GM19328 (cell line): ENCODE data around the gene NUDCD2.
"Not testable (repeated sequence)": the region's sequence is repeated elsewhere in the genome, so short reads cannot be mapped to it uniquely, and the experiment has no call there.

Experiments
- ATAC-seq: cut with Tn5 transposase; IDR thresholded peaks from one replicate; pipeline ENCODE4 v1.9.1; 2021; ENCODE audit warnings: mild to moderate bottlenecking, moderate library complexity; ENCODE audit not compliant: unreplicated experiment

NUDCD2 gene

DNA sequence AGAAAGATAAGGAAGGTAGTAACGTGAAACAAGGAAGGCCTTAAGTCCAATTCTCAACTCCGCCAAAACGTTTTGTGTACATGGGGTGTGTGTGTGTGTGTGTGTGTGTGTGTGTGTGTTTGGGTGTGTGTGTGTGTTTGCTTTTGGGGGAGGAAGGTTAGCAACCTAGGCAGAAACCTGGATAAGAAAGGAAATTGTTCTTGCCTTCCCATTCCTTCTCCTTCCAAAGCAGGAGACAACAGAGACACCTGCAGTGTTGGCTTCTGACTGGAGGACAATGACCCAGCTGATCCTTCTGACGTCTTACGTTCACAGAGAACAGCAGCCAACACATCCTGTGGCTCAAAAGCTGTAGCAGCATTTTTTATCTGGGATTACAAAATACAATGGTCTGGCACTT lies 26.6 kb downstream of the NUDCD2 start:
- ATAC-seq: no peak

DNA sequence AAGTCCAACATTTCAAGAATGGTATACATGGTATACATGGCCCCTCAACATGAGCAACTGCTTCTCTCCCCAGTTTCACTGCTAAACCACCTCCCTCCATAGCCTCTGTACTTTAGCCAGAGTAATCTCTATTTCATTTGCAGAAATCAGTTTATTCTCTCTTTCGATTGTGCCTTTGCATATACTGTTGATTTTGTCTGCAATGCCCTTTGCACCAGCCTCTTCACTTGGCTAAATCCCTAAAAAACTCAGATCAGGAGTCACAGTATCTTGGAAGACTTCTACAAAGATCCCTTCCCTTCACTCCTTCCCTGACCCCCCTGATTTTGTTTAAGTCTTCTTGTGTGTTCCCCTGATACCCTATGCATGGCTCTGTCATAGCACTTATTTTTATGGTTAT lies 27.4 kb downstream of the NUDCD2 start:
- ATAC-seq: no peak

DNA sequence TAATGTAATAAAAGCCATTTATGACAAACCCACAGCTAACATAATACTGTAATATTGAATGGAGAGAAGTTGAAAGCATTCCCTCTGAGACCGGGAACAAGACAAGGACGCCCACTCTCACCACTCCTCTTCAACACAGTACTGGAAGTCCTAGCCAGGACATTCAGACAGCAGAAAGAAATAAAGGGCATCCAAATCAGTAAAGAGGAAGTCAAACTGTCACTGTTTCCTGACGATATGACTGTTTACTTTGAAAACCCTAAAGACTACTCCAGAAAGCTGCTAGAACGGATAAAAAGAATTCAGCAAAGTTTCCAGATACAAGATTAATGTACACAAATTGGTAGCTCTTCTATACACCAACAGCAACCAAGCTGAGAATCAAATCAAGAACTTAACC lies 33.8 kb downstream of the NUDCD2 start:
- ATAC-seq: not testable (repeated sequence)

DNA sequence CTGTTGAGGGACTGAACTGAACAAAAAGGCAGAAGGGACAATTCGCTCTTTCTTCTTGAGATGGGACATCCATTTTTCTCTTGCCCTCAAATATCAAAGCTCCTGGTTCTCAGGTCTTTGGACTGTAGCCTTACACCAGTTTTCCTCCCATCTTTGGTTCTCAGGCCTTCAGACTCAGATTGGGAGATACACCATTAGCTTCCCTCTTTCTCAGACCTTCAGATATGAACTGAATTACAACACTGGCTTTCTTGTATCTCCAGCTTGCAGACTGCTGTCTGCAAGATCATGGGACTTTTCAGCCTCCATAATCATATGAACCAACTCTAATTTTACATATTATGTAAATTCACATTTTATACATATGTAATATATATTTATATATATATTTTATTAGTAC lies 35.1 kb downstream of the NUDCD2 start:
- ATAC-seq: no peak

DNA sequence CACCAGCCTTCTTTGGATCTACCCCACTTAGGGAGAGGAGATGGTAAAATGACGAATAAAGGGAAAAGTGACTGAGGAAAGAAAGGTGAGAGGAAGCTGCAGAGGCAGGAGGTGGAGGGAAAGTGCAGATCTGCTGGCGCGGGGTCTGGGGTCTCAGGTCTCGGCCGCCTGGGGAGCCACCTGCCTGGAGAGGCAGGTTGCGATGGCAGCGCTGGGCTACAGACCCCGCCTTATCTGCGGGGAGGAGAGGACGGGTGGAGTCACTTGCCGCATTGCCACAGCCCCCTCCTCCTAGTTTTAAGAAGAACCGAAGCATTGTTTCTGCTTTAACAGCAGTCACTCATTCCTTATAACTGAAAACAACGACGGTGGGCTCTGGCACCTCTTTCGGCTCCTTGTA lies 44.2 kb downstream of the NUDCD2 start:
- not testable (repeated sequence) for ATAC-seq

DNA sequence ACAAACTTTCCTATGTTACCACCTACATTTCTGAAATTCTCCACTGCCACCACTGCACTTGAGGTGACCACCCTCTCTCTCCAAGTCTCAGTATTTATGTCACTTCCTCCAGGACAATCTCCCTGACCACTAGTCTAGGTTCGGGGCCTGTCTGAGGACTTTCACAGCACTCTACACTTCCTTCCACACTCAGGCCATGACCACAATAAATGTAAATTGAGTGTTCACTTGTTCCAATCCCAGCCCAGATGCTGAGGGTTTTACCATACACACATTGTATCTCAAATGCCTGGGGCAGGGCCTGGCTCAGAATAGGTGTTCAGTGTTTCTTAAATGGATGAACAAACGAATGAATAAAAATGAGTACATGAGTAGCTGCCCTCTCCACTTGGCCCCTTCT lies 49.4 kb downstream of the NUDCD2 start:
- no peak for ATAC-seq

DNA sequence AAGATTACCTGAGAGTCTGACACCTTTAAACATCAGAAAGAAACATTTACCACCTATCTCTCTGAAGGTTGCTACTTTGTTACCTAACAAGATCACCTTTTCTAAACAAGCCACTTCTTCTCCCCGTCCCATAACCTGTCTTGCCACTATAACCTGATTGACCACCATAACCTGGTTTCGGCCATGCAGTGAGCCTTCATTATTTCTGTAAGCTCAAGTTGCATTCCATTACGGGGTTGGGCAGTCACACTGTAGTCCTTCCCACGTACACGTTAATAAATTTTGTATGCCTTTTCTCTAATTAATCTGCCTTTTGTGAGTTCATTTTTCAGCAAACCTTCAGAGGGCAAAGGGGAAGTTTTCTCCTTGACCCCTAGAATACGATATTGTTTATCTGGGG lies 50.5 kb downstream of the NUDCD2 start:
- ATAC-seq: no peak

DNA sequence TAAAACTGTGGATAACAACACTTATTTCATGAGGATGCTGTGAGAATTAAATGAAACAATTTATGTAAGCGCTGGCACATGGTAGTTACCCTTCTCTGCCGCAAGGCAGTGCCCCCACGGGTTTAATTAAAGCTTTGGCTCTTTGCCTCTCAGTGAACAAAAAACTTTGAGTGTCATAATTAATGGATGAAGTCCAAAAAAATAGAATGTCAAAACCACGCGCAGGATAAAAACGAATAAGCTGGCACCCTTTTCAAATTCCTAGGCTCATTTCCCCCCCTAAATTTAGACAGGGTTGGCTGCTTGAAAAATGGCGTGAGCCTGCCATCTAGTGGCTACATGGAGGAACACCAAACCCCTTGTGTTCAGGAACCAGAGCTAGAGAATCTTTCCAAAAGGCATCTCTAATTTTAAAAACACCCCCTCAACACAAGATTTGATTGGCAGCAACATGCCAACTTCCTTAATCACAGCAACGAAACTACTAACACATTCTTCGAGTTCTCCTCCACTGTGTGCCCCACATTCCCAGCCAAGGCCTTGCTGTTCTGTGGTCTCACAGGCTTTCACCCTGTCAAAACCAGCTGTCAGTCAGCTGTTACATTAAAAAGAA lies 51.5 kb downstream of the NUDCD2 start:
- peak; percentile 64 for ATAC-seq

DNA sequence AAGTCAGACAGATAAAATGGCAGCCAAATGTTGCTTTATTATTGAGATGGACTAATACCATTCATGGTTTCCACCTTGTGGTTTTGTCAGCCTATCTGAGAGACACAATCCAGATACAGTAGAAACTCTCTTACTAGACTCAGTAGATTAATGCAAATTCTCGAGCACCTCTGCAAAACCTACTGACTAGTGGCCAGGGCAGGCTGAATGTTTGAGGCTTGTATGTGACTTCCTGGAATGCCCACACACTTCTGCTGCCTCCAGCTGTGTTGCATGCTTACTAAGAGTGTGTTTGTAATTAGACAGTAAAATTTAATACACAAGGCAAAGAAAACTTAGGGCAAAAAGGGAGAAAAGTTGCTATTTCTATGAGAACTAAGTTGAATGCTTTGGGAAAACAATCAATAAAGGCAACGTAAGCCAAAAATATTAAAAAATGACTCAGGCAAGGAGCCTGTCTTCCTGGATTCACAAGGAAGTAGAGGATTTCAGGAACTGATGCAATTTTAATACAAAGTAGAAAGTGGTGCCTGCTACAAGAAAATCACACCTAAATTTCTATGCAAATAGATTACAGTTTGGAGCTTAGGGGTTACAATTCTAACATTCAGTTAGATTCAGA lies 52.8 kb downstream of the NUDCD2 start:
- peak; percentile 67 for ATAC-seq

DNA sequence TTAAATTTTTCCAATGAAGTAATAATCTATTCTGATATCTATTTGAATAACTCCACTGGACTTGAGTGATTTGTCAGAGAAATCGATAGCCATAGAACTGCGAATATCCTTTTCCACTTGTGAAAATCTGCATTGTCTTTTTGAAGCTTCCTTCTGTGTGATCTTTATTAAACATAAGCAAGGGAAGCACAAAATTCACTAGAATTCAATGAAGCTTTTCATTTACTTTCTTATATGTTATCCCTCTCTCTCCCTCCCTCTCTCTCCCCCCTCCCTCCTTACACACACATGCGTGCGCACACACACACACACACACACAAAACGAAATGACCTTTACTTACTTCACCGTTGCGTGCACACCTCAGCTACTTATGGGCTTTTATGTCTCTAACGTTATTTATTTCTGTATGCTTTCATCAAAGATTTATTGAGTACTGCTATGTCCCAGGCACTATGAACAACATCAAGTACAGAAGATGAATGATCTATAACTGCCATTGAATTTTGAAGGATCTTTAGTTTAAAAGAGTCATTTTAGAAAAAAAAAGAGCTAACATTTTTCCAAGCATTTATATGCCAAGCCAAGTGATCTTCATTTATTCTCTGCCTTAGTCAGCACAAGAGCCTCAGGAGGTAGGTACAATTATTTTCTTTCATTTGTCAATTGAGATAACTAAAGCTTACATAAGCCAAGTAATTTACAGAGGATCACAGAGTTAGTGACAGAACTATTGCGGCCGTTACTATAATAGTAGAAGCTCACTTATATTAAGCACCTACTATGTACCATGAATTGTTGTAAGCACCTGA lies 55.3 kb downstream of the NUDCD2 start:
- ATAC-seq: no peak

DNA sequence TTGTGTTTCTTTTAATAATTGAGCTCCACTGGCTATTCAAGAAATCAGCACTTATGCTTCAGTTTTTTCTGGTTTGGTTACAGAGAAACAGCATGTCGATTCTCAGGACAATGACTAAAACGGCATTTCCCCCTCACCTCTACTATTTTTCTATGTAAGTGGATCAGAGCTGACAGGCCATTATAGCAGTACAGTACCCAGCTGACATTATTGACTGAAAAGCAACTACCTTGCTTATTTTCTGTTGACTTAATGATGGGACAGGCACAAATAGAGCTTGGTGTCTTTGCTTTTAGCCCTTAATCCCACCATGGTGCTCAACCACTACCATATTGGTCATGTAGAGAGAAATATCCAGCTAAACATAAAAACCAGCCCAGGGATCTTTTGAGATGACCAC lies 57.9 kb downstream of the NUDCD2 start:
- ATAC-seq: no peak

DNA sequence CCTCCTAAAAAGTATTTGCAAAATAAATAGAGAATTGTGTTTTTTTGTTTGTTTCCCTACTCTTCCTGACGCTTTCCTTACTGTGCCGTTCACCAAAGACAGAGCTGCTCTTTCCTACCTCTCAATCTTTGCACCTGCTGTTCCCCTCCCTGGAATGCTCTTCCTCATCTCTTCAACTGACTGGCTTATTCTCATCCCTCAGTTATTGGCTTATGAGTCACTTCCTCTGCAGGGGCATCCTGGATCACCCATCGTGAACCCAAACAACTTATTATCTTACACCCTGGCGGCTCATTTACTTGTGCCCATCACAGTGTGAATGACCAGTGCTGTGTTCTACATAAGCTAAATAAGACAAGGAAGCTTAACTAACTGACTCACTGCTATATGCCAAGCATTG lies 58.6 kb downstream of the NUDCD2 start:
- ATAC-seq: no peak

DNA sequence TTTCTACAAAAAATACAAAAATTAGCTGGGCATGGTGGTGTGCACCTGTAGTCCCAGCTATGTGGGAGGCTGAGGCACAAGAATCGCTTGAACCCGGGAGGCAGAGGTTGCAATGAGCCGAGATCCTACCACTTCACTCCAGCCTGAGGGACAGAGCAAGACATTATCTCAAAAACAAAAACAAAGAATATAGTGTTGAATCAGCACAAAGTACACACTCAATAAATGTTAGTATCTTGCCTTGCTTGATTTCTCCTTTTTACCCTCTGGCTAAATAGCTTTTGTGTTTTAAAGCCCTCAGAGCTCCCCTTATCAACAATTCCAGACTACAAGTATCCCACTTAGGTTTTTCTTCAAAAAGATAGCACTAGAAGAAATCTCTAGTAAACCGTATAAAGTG lies 60.0 kb downstream of the NUDCD2 start:
- ATAC-seq: no peak

DNA sequence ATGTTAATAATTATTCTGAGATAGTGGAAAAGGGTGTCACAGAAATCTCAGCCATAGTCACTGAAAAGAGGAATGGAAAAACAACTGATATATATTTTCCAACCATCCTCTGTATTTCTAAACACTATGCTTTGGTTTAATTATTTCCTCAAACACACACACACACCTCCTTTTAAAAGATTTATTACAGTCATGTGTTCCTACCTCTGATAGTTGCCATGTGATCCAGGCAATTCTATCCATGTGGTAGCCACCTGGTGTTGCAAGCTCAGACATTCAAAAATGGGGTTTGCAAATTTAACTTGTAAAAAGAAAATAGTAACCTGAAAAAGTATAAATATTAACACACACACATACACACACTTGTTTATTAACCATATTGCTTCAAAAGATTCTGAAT lies 62.5 kb downstream of the NUDCD2 start:
- ATAC-seq: no peak

DNA sequence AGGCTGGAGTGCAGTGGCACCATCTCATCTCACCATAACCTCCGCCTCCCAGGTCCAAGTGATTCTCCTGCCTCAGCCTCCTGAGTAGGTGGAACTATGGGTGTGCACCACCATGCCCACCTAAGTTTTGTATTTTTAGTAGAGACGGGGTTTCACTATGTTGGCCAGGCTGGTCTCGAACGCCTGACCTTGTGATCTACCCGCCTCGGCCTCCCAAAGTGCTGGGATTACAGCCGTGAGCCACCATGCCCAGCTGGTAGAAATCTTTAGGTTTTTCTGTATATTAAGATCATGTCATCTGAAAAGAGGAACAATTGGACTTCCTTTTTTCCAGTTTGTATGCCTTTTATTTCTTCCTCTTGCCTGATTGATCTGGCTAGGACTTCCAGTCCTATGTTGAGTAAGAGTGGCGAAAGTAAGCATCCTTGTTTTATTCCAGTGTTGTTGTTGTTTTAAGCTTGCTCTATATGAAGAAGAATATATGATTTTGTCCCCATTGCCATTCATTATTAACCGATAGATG lies 63.0 kb downstream of the NUDCD2 start:
- not testable (repeated sequence) for ATAC-seq
